Neural progenitor cell (in vitro differentiated cells): Measurements from ENCODE around the gene KCP. TPM values are rescaled to one million over a fixed set of nuclear protein-coding genes. Genes with fewer than 3 reads are reported as not detected.
A peak's percentile ranks its signal among the peaks of the same experiment; 100 is the strongest.

ENCODE experiments used
- DNase-seq: peaks from one replicate; pipeline ENCODE4 v3.0.0-alpha.2; 2016; ENCODE audit warnings: low spot score
- H2AFZ ChIP-seq: fragments of 200-600 bp; sonication (generic); replicated peaks from 2 replicates; pipeline ENCODE4 v1.6.1; 2016; ENCODE audit warnings: antibody characterized with exemption
- H3F3A ChIP-seq: fragments of 200-600 bp; sonication (generic); 2 replicates; pipeline ENCODE4 v1.6.1; 2016; ENCODE audit warnings: antibody characterized with exemption, low read depth
- H3K27ac ChIP-seq: fragments of 200-600 bp; sonication (generic); 2 replicates; pipeline ENCODE4 v1.5.1; 2016; ENCODE audit warnings: mild to moderate bottlenecking
- H3K27me3 ChIP-seq: fragments of 200-600 bp; sonication (generic); 2 replicates; pipeline ENCODE4 v1.6.1; 2016; ENCODE audit warnings: mild to moderate bottlenecking, moderate library complexity
- H3K36me3 ChIP-seq: fragments of 200-600 bp; sonication (generic); 2 replicates; pipeline ENCODE4 v1.5.1; 2016
- H3K4me1 ChIP-seq: fragments of 200-600 bp; sonication (generic); 2 replicates; pipeline ENCODE4 v1.6.1; 2016; ENCODE audit warnings: mixed run types
- H3K4me2 ChIP-seq: fragments of 200-600 bp; sonication (generic); 2 replicates; pipeline ENCODE4 v1.6.1; 2016
- H3K4me3 ChIP-seq: fragments of 200-600 bp; sonication (generic); 2 replicates; pipeline ENCODE4 v1.5.1; 2016
- H3K79me2 ChIP-seq: fragments of 200-600 bp; sonication (generic); 2 replicates; pipeline ENCODE4 v1.6.1; 2016; ENCODE audit warnings: low read depth
- H3K9ac ChIP-seq: fragments of 200-600 bp; sonication (generic); 2 replicates; pipeline ENCODE4 v1.6.1; 2016
- H3K9me3 ChIP-seq: fragments of 200-600 bp; sonication (generic); 2 replicates; pipeline ENCODE4 v1.5.1; 2016; ENCODE audit warnings: low read depth
- H4K20me1 ChIP-seq: fragments of 200-600 bp; sonication (generic); 2 replicates; pipeline ENCODE4 v1.6.1; 2016; ENCODE audit warnings: low read depth
- H3K27ac Mint-ChIP-seq: 3 replicates; pipeline ENCODE4 v1.8.0; 2021; ENCODE audit warnings: mixed read lengths
- H3K27me3 Mint-ChIP-seq: 2 replicates; pipeline ENCODE4 v1.8.0; 2022; ENCODE audit warnings: low read depth, mild to moderate bottlenecking, inconsistent platforms, moderate library complexity, mixed read lengths; ENCODE audit not compliant: insufficient read depth
- H3K36me3 Mint-ChIP-seq: 3 replicates; pipeline ENCODE4 v1.8.0; 2021; ENCODE audit warnings: mixed read lengths
- H3K4me1 Mint-ChIP-seq: 3 replicates; pipeline ENCODE4 v1.8.0; 2021; ENCODE audit warnings: mixed read lengths
- H3K4me3 Mint-ChIP-seq: 3 replicates; pipeline ENCODE4 v1.8.0; 2021; ENCODE audit warnings: mild to moderate bottlenecking, moderate library complexity, mixed read lengths
- H3K9me3 Mint-ChIP-seq: 3 replicates; pipeline ENCODE4 v1.8.0; 2020; ENCODE audit warnings: mixed read lengths
- EZH2 ChIP-seq: fragments of 200-600 bp; sonication (generic); IDR thresholded peaks from 2 replicates; pipeline ENCODE4 v1.6.1; 2017; ENCODE audit warnings: antibody characterized with exemption, mild to moderate bottlenecking, moderate library complexity
- EZH2phosphoT487 ChIP-seq: fragments of 200-600 bp; sonication (generic); IDR thresholded peaks from 2 replicates; pipeline ENCODE4 v1.6.1; 2017; ENCODE audit warnings: antibody characterized with exemption
- total RNA-seq: library from RNA; depleted of rRNA; stranded (reverse); fragments of >200 nt; gene quantifications from 2 replicates; pipeline ENCODE4 v1.2.3, GENCODE V29; 2015; ENCODE audit warnings: low replicate concordance
- TF ChIP-seq, protein P1 (sequence below): fragments of 200-600 bp; sonication (generic); IDR thresholded peaks from 2 replicates; pipeline ENCODE4 v1.5.1; 2017; ENCODE audit warnings: antibody characterized with exemption, mild to moderate bottlenecking

Gene KCP
- total RNA-seq, 1 donor from 2014 or later = 0.06 TPM

DNA sequence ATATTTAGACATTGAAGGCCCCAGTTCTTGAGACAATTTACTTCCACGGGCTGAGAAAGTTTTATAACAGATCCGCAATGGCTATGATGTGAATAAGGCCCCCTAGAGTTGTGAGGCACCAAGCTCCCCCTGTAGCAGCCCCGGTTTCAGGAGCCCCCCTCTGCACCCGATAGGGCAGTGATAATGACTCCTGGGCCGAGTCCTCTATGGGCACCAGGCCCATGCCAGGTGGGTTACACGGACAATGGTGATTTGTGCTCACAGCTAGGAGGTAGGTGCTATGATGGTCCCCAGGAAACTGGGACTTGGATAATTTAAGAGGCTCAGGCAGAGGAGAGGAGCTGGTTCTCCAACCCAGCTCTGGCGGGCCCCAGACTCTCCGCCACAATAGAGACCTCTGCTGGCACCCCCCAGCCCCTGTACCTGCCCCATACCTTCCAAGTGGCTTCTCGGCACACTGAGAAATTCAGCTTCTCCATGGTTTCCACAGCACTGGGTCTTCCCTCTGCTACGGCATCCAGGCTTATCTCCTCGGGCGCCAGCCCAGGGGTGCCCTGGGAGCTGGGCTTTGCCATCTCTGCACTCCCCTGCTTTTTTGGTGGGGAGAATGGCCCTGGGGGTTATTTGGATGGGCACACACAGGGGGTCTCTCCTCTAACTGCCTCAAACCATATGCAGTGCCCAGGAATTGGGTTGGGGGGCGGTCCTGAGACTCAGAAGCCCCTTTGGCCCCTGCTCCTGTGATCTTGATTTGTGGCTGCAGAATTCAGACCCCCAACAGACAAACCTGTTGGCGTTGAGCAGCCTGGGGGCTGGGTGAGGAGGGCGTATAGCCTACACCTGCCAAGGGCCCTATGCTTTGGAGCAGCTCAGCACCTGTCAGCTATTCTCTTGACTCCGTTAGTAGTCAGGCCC lies 12.2 kb upstream of the KCP start:
- no peak for DNase-seq
- Mint-ChIP-seq H3K9me3 (peaks cover 5% of the 10 kb centered on the region), H3K36me3 (no peaks in the 10 kb centered on the region), H3K27me3 (peaks cover 4% of the 10 kb centered on the region), H3K4me3 (no peak overlapping the region), H3K27ac (no peak overlapping the region), H3K4me1 (peaks cover 24% of the 10 kb centered on the region)
- Histone ChIP-seq H3K27ac (no peak overlapping the region), H3K9ac (no peak overlapping the region), H3K27me3 (peaks cover 15% of the 10 kb centered on the region), H3K9me3 (no peaks in the 10 kb centered on the region), H4K20me1 (no peaks in the 10 kb centered on the region), H3K4me2 (no peak overlapping the region), H3K4me3 (no peak overlapping the region), H2AFZ (no peak overlapping the region), H3K4me1 (peaks cover 23% of the 10 kb centered on the region), H3F3A (peaks cover 13% of the 10 kb centered on the region), H3K79me2 (no peaks in the 10 kb centered on the region), H3K36me3 (no peaks in the 10 kb centered on the region)
- TF ChIP-seq EZH2 = no peak
- TF ChIP-seq, protein P1, sequence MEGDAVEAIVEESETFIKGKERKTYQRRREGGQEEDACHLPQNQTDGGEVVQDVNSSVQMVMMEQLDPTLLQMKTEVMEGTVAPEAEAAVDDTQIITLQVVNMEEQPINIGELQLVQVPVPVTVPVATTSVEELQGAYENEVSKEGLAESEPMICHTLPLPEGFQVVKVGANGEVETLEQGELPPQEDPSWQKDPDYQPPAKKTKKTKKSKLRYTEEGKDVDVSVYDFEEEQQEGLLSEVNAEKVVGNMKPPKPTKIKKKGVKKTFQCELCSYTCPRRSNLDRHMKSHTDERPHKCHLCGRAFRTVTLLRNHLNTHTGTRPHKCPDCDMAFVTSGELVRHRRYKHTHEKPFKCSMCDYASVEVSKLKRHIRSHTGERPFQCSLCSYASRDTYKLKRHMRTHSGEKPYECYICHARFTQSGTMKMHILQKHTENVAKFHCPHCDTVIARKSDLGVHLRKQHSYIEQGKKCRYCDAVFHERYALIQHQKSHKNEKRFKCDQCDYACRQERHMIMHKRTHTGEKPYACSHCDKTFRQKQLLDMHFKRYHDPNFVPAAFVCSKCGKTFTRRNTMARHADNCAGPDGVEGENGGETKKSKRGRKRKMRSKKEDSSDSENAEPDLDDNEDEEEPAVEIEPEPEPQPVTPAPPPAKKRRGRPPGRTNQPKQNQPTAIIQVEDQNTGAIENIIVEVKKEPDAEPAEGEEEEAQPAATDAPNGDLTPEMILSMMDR = no peak
- no peak for TF ChIP-seq EZH2phosphoT487

DNA sequence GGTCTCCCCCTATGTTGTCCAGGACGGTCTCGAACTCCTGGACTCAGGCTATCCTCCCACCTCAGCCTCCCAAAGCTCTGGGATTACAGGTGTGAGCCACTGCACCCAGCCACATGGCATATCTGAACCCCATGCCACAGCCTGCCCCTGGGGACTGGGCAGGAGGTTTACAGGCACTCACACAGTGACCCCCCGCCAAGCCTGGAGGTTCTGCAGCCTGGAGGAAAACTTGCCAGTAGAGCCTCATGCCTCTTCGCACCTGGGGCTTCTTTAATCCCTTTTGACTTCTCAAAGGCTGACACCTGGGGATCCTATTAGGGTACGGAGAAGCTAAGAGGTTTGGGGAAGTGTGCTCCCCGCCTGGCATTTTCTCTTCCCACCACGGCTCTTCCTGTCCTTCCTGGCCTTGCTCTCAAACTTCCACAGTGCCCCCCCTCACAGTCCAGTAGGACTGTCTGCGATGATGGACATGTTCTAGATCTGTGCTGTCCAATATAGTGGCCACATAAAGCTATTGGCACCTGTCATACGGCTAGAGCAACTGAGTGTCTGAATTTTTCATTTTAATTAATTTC lies 11.4 kb upstream of the KCP start:
- H3K4me3 Mint-ChIP-seq = peak overlapping the region; percentile 1
- no peaks in the 10 kb centered on the region for H3K9me3 ChIP-seq
- no peaks in the 10 kb centered on the region for H4K20me1 ChIP-seq
- no peak for DNase-seq
- peaks cover 8% of the 10 kb centered on the region for H3K27me3 Mint-ChIP-seq
- peaks cover 13% of the 10 kb centered on the region for H3F3A ChIP-seq
- no peak overlapping the region for H3K27ac Mint-ChIP-seq
- peaks cover 5% of the 10 kb centered on the region for H3K9me3 Mint-ChIP-seq
- peaks cover 24% of the 10 kb centered on the region for H3K4me1 Mint-ChIP-seq
- no peaks in the 10 kb centered on the region for H3K36me3 Mint-ChIP-seq
- H3K4me2 ChIP-seq = no peak overlapping the region
- H2AFZ ChIP-seq = no peak overlapping the region
- H3K27ac ChIP-seq = no peak overlapping the region
- no peaks in the 10 kb centered on the region for H3K36me3 ChIP-seq
- peaks cover 23% of the 10 kb centered on the region for H3K4me1 ChIP-seq
- TF ChIP-seq, protein P1 = no peak
- TF ChIP-seq EZH2phosphoT487 (no peak), EZH2 (no peak)
- peaks cover 19% of the 10 kb centered on the region for H3K27me3 ChIP-seq
- no peak overlapping the region for H3K9ac ChIP-seq
- no peaks in the 10 kb centered on the region for H3K79me2 ChIP-seq
- no peak overlapping the region for H3K4me3 ChIP-seq

DNA sequence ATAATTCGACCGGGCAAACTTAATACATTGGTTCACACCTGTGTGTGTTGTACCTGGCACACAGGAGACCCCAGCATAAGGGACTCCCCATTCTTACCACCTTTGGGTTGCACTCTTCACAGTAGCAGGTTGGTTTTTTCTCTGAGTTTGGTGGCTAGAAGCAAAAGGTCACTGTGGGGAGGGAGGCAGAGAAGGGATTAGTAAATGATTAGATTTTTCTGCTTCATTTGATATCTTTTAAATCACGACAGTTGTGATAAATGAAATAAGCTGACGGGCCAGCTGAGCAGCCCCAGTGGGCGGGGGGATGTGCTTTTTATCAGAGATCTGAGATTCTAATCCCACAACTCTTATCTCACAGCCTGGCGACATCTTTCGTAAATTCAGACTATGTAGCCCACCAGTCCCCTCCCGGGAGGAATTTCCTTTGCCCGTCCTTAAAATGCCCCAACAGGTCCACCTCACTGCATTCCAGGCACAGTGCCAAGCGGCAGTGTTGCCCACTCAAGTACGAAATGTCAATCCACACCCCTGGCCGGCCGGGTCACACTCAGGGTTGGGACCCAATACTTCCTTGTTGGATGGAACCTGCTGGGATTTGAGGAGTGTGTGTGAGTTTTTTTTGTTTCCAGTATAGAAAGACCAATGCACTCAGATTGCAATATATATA lies 10.5 kb upstream of the KCP start:
- no peaks in the 10 kb centered on the region for H3K79me2 ChIP-seq
- Mint-ChIP-seq H3K9me3 (peaks cover 5% of the 10 kb centered on the region), H3K4me3 (peak overlapping the region; percentile 57), H3K27me3 (peaks cover 9% of the 10 kb centered on the region), H3K27ac (no peak overlapping the region), H3K36me3 (no peaks in the 10 kb centered on the region), H3K4me1 (peaks cover 24% of the 10 kb centered on the region)
- H3K27ac ChIP-seq = no peak overlapping the region
- peak; percentile 36 for DNase-seq
- peak overlapping the region; percentile 2 for H2AFZ ChIP-seq
- peaks cover 23% of the 10 kb centered on the region for H3K4me1 ChIP-seq
- H3K9me3 ChIP-seq = no peaks in the 10 kb centered on the region
- peak overlapping the region; percentile 46 for H3K4me2 ChIP-seq
- TF ChIP-seq, protein P1 = no peak
- TF ChIP-seq EZH2 = no peak
- peaks cover 28% of the 10 kb centered on the region for H3K27me3 ChIP-seq
- peaks cover 13% of the 10 kb centered on the region for H3F3A ChIP-seq
- H3K36me3 ChIP-seq = no peaks in the 10 kb centered on the region
- no peak overlapping the region for H3K9ac ChIP-seq
- H3K4me3 ChIP-seq = peak overlapping the region; percentile 6
- H4K20me1 ChIP-seq = no peaks in the 10 kb centered on the region
